Glutamatergic neuron (in vitro differentiated cells): Measurements from ENCODE around the gene SPOP. TPM values are rescaled to one million over a fixed set of nuclear protein-coding genes. Genes with fewer than 3 reads are reported as not detected.

Source experiments
- DNase-seq: peaks from one replicate; pipeline ENCODE4 v3.0.0; 2022
- H3K27ac Mint-ChIP-seq: one replicate; pipeline ENCODE4 v1.8.0; 2020; ENCODE audit warnings: mild to moderate bottlenecking, mixed read lengths, inconsistent platforms; ENCODE audit not compliant: unreplicated experiment
- H3K27me3 Mint-ChIP-seq: one replicate; pipeline ENCODE4 v1.8.0; 2020; ENCODE audit warnings: mild to moderate bottlenecking, moderate library complexity, mixed read lengths, inconsistent platforms; ENCODE audit not compliant: unreplicated experiment
- H3K36me3 Mint-ChIP-seq: one replicate; pipeline ENCODE4 v1.8.0; 2020; ENCODE audit warnings: mild to moderate bottlenecking, mixed read lengths, inconsistent platforms; ENCODE audit not compliant: unreplicated experiment
- H3K4me1 Mint-ChIP-seq: one replicate; pipeline ENCODE4 v1.8.0; 2020; ENCODE audit warnings: mild to moderate bottlenecking, low read depth, mixed read lengths, inconsistent platforms; ENCODE audit not compliant: unreplicated experiment
- H3K4me3 Mint-ChIP-seq: one replicate; pipeline ENCODE4 v1.8.0; 2020; ENCODE audit warnings: mild to moderate bottlenecking, mixed read lengths, inconsistent platforms; ENCODE audit not compliant: unreplicated experiment
- H3K9me3 Mint-ChIP-seq: one replicate; pipeline ENCODE4 v1.8.0; 2020; ENCODE audit warnings: mild to moderate bottlenecking, moderate library complexity, mixed read lengths, inconsistent platforms; ENCODE audit not compliant: unreplicated experiment
- total RNA-seq: library from RNA; stranded (reverse); fragmentation: NEBNext Ultra II Directional; extraction: Animal tissue kit (Norgen Biotek cat#: 25700); gene quantifications from one replicate; pipeline ENCODE4 v1.2.1, GENCODE V29; 2021; ENCODE audit not compliant: unreplicated experiment
- TF ChIP-seq, protein P1 (sequence below): fragments of 200-600 bp; sonication (generic); IDR thresholded peaks from one replicate; pipeline ENCODE4 v1.5.0; 2021; ENCODE audit not compliant: partially characterized antibody, unreplicated experiment

SPOP gene
- total RNA-seq, 1 donor from 2014 or later, result 49.5 TPM

DNA sequence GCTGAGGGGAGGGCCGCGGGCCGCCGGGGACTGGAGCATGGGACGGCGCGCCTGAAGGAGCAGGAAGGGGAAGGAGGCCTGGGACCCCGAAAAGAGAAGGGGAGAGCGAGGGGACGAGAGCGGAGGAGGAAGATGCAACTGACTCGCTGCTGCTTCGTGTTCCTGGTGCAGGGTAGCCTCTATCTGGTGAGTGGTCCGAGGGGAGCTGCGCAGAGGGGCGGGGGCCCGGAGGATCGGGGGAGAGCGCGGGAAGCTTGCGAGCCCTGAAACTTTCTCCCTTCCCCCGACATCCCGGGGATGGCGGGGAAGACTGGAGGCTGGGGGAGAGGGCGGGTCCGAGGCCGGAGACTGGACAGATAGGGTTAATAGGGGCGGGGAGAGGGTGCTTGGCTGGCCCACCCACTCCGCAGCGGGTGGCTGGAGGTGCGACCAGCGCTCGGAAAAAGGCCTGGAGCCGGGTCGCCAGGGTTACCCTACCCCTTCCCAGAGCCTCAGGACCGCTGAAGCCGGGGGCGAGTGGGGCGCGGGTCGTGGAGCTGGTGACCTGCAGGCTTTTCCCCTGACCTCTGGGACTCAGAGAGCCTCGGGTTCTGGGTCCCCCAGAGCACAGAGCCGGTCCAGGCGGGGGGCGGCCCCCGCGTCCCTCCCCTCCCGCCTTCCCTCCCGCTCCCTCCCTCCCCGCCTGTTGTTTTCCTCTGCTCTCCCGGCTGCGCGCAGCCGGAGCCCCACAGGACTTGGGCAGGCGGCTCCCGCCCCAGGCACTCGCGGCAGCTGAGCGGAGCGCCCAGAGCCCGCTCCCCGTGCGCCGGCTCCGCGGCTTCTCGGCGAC lies 101.6 kb downstream of the SPOP start:
- peaks cover 2% of the 10 kb centered on the region for H3K27me3 Mint-ChIP-seq
- DNase-seq, result peak; percentile 76
- TF ChIP-seq, protein P1, sequence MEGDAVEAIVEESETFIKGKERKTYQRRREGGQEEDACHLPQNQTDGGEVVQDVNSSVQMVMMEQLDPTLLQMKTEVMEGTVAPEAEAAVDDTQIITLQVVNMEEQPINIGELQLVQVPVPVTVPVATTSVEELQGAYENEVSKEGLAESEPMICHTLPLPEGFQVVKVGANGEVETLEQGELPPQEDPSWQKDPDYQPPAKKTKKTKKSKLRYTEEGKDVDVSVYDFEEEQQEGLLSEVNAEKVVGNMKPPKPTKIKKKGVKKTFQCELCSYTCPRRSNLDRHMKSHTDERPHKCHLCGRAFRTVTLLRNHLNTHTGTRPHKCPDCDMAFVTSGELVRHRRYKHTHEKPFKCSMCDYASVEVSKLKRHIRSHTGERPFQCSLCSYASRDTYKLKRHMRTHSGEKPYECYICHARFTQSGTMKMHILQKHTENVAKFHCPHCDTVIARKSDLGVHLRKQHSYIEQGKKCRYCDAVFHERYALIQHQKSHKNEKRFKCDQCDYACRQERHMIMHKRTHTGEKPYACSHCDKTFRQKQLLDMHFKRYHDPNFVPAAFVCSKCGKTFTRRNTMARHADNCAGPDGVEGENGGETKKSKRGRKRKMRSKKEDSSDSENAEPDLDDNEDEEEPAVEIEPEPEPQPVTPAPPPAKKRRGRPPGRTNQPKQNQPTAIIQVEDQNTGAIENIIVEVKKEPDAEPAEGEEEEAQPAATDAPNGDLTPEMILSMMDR, result no peak
- H3K4me3 Mint-ChIP-seq, result peak overlapping the region; percentile 87
- H3K36me3 Mint-ChIP-seq, result no peaks in the 10 kb centered on the region
- H3K27ac Mint-ChIP-seq, result no peak overlapping the region
- peaks cover 19% of the 10 kb centered on the region for H3K4me1 Mint-ChIP-seq
- peaks cover 5% of the 10 kb centered on the region for H3K9me3 Mint-ChIP-seq

DNA sequence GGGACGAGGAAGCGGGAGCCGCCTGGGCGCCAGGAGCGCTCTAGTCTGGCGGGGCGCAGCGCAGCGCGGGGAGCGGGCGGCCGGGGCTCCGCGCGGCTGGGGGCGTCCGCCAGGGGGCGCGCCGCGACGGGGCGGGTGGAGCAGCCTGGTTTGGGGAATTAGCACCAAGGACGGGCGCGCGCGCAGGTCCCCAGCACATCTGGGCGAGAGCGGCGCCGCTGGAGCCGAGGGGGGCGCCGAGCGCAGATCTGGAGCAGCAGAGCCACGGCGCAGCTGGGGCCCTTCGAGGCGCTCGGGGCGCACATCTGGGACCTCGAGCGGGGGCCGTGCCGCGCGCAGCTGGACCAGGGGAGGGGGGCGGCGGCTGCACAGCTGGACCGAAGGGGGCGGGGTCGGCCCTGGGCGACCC lies 102.2 kb downstream of the SPOP start, which contains the start of gene NXPH3:
Gene NXPH3 (plus strand): TSS at position 193 of the 409 bp plus-strand sequence. CDS start 349 bp downstream, outside the sequence.
- TF ChIP-seq, protein P1, result peak; percentile 77
- peaks cover 5% of the 10 kb centered on the region for H3K9me3 Mint-ChIP-seq
- peaks cover 2% of the 10 kb centered on the region for H3K27me3 Mint-ChIP-seq
- peaks cover 16% of the 10 kb centered on the region for H3K4me1 Mint-ChIP-seq
- H3K27ac Mint-ChIP-seq, result no peak within 1 kb of the TSS
- no peaks in the 10 kb centered on the region for H3K36me3 Mint-ChIP-seq
- peak; percentile 79 for DNase-seq
- peak within 1 kb of the TSS; percentile 87 for H3K4me3 Mint-ChIP-seq

- peaks cover 2% of the 10 kb centered on the region for H3K27me3 Mint-ChIP-seq
- no peak overlapping the region for H3K27ac Mint-ChIP-seq
- peaks cover 12% of the 10 kb centered on the region for H3K4me1 Mint-ChIP-seq
- no peaks in the 10 kb centered on the region for H3K36me3 Mint-ChIP-seq
- H3K9me3 Mint-ChIP-seq, result peaks cover 5% of the 10 kb centered on the region
- TF ChIP-seq, protein P1, result no peak
- peak overlapping the region; percentile 42 for H3K4me3 Mint-ChIP-seq
- DNase-seq, result no peak
These were observed 102.8 kb downstream of the SPOP start for GRCh38 chr17:49574945-49575678.

DNA sequence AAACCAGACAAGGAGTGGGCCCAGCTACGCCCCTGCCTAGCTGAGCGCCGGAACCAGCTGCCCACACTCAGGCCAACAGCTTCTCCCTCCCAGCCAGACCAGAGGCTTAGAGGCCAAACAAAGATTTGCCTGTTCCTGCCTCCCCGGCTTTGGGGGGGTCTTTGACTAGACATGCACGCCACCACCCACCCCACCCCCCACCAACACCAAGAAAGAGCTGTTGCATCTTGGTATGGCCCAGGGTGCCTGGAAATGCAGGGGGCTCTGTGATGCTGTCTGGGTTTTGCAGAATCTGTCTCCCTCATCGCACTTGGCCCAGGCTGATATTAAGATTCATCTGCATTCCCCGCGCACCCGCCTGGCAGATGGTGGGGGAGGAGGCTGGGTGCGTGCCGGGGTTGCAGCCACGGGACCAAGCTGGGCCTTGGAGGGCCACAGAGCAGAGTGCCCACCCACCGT lies 103.5 kb downstream of the SPOP start:
- Mint-ChIP-seq H3K4me3 (no peak overlapping the region), H3K4me1 (peaks cover 12% of the 10 kb centered on the region), H3K9me3 (peaks cover 3% of the 10 kb centered on the region), H3K27me3 (peaks cover 4% of the 10 kb centered on the region), H3K36me3 (no peaks in the 10 kb centered on the region), H3K27ac (no peak overlapping the region)
- DNase-seq, result no peak
- TF ChIP-seq, protein P1, result no peak
